Measurements from ENCODE around the gene ZNF844.
A peak's percentile ranks its signal among the peaks of the same experiment; 100 is the strongest.
"Not testable (repeated sequence)": the region's sequence is repeated elsewhere in the genome, so short reads cannot be mapped to it uniquely, and the experiment has no call there.

Gene ZNF844

DNA sequence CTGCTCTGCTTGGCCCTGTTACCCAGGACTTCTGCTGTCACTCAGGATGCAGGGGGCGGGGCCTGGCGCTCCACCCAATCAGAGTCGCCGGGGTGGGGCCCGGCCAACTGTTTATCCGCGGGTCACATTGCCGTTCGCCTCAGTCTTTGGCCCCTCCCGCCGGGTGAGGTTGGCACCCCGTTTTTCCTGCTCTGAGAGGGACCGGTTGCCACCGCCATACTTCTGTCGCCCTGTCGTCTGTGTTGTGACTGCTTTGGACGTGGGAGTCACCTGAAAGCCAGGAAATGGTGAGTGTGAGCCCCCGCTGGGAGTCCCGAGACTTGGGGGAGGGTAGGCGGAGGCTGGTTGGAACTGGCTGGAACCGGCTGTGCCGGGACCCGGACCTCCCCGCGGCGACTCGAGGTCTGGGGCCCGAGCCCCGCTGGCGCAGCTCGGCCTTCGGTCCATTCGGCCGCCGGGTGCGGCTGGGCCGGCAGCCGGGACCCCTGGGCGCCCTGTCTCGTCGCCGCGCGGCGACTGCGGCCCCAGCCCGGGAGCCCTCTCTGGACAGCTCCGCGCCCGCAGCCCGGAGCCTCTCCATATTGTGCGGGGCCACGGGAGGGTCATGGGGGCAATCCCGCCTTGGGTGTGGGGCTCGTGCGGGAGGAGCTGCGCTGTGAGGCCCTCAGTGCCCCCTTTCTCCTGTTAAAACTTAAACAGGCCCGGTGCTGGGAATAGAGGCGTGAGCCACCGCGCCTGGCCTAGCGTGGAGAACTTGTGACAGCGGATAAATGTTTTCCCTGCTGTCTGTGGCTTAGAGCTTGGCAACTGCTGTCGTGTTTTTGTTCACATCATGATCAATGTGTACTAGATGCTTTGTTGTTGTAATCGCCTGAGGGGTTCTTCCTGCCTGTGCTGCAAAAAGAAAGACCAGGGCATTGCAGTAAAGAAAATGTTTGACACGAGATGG, at the start of gene ZNF844:
TSS of gene ZNF844 (plus strand) at position 142 of the 949 bp plus-strand sequence. CDS start at position 285, 143 bp downstream.
- no peak for DNase-seq (ENCODE audit: low read depth)

DNA sequence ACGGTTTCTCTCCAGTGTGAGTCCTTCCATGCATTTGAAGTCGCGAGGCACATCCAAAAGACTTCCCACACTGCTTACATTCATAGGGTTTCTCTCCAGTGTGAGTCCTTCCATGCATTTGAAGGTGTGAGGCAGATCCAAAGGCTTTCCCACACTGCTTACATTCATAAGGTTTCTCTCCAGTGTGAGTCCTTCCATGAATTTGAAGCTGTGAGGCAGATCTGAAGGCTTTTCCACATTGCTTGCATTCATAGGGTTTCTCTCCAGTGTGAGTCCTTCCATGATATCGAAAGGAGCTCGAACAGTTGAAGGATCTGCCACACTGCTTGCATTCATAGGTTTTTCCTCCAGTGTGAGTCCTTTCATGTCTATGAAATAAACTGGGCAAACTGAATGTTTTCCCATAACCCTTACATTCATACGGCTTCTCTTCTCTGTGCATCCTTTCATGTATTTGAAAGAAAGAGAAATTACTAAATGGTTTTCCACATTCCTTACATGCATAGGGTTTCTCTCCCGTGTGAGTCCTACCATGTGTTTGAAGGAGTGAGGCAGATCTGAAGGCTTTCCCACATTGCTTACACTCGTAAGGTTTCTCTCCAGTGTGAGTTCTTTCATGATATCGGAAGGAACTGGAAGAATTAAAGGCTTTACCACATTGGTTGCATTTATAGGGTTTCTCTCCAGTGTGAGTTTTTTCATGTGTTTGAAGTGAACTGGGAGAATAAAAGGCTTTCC, 49.3 kb upstream of the ZNF844 start:
- no peak for DNase-seq (ENCODE audit: low read depth)

DNA sequence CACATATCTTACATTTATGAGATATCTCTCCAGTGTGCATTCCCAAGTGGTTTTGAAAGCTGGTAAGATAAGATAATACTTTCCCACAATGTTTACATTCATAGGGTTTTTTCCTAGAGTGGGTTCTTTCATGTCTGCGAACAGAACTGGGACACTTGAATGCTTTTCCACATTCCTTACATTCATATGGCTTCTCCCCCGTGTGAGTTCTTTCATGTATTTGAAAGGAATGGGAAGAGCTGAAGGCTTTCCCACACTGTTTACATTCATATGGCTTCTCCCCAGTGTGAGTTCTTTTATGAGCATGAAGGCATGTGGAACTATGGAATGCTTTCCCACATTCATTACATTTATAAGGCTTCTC, 48.8 kb upstream of the ZNF844 start:
- no peak for DNase-seq (ENCODE audit: low read depth)

DNA sequence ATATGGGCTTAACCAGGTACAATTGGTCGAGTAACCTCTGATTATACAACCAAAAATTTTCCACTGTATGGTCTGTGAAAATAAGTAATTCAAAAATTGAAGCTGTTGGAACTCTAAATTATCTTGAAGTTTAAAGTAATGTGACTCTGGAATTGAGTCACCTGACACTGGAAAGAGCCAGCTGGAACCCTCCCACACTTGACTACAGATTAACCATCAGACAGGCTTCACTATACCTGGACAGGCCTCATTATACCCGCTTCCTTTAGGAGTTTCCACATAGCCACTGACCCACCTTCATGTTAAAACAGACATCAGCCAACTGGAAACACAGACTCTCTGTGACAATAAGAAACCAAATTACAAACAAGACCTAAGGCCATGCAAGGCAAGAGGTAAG, 30.3 kb upstream of the ZNF844 start:
- DNase-seq (ENCODE audit: low read depth): no peak

DNA sequence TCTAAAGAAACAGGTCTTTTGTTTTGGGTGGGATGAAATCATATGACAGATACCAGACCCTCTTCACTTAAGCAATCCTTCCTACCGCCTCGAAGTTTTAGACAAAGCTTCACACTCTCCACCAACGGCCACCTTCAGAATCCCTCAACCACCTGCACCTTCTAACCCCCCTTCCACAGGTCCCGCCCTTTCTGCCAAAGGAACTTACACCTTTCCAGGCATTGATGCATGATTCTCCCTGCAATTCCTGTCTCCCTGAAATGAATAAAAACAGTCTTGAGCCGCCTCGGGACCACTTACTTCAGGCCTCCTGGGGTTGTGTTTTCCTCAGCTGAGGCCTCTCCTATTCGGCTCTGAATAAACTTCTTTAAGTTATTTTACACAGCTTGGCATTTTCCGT, 29.9 kb upstream of the ZNF844 start:
- no peak for DNase-seq (ENCODE audit: low read depth)

DNA sequence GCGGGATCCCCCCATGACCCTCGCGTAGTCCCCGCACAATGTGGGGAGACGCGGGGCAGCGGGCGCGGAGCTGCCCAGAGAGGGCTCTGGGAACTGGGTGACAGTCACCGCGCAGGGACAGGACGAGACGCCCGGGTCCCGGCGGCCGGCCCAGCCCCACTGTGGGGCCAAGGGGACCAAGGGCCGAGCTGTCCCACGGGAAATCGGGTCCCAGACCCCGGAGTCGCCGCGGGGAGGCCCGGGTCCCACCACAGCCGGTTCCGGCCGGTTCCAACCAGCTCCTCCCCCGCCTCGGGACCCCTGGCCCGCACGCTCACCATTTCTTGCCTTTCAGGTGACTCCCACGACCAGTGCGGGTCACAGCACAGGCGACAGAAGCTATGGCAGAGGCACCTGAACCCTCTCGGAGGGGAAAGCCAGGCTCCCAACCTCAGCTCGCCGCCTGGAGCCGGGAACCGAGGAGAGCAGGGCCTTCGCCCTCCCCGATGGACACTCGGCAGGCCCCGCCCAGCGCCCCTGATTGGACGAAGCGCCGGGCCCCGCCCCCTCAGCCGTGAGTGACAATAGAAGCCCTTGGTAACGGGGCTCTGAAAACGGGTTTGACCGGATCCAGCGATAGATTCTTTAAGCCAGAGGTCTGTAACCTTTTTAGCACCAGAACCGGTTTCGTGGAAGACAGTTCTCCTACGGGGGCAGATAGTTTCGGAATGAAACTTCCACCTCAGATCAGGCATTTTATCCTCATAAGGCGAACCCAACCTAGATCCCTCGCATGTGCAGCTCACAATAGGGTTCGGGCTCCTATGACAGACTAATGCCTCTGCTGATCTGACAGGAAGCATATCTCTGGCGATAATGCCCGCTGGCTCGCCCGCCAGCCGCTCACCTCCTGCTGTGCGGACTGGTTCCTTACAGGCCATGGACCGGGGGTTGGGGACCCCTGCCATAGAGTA, 29.0 kb upstream of the ZNF844 start, which contains the start of gene ZNF433:
TSS of gene ZNF433 (minus strand) at position 460 of the 953 bp plus-strand sequence. CDS start at position 320, 140 bp downstream.
- peak; percentile 74 for DNase-seq (ENCODE audit: low read depth)

DNA sequence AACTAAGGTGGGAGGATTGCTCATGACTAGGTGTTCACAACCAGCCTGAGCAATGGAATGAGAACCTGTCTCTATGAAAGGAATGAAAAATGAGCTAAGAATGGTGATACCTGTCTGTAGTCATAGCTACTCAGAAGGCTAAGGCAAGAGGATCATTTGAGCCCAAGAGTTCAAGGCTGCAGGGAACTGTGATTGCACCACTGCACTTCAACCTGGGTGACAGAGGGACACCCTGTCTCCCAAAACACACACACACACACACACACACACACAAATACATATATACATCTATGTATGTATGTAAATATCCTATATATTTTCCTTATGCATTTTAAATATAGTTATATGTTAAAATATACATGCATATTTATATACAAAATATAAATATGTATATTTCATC, 21.6 kb upstream of the ZNF844 start:
- DNase-seq (ENCODE audit: low read depth): no peak

DNA sequence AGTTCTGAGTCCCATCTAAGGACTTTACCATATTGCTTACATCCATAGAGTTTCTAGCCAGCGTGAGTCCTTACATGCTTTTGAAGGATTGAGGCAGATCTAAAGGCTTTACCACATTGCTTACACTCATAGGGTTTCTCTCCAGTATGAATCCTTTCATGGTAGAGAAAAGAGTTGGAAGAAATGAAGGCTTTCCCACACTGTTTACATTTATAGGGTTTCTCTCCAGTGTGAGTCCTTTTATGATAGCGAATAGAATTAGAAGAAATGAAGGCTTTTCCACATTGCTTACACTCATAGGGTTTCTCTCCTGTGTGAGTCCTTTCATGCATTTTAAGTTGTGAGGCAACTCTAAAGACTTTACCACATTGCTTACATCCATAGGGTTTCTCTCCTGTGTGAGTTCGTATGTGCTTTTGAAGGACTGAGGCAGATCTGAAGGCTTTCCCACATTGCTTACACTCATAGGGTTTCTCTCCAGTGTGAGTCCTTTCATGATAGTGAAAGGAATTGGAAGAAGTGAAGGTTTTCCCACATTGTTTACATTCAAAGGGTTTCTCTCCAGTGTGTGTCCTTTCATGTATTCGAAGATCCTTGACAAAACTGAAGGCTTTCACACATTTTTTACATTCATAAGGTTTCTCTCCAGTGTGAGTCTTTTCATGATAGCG, 20.6 kb upstream of the ZNF844 start:
- no peak for DNase-seq (ENCODE audit: low read depth)

DNA sequence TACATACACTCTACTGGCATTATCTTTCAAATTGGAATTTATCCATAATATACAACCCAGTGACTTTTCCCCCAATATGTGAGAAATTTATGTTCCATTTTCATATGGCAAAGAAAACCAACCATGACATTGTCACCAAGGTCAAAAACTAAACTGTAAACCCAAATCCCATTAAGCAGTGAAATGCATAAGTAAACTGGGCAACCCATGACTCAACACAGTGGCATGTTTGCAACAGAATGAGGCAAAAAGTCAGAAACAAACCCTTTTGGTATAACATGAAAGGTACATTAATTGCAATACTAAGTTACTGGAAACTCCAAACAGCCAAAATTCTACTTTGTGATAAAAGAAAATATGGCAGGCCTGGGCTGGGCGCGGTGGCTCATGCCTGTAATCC, 16.7 kb upstream of the ZNF844 start:
- DNase-seq (ENCODE audit: low read depth): no peak

DNA sequence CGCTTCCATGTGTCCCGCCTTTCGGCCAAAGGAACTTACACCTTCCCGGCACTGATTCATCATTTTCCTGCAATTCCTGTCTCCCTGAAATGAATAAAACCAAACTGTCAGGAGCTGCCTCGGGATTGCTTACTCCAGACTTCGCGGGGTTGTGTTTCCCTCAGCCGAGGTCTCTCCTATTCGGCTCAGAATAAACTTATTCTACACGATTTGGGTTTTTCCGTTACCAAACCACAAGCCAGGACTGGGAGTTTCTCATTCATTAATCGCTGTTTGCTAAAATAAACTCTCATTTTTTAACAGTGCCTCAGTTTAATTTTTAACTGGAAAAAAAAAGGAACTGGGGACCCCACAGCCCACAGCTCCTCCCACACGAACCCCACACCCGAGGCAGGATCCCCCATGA, 12.4 kb upstream of the ZNF844 start:
- DNase-seq (ENCODE audit: low read depth): no peak

DNA sequence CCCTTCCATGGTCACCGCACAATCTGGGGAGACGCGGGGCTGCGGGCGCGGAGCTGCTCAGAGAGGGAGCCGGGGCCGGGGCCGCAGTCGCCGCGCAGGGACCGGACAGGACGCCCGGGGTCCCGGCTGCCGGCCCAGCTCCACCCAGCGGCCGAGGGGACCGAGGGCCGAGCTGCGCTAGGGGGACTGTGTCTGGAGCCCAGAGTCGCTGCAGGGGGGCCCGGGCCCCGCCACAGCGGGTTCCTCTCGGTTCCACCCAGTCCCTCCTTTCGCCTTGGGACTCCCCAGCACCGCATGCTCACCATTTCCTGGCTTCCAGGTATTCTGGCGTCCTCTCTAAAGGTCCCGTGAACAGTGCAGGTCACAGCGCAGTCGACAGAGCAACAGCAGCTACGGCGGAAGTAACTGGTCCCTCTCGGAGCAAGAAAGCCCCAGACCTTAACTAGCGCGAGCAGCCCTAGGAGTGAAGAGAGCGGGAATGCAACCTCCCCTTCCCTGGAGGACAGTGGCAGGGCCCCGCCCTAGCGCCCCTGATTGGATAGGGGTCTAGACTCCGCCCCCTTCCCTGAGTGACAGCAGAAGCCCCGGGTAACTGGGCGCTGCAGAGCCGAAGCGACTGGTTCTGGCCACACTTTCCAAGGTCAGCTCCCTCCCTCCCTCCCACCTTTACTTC, 11.9 kb upstream of the ZNF844 start, which contains the start of gene ZNF878:
TSS of gene ZNF878 (minus strand) at position 465 of the 673 bp plus-strand sequence. CDS start at position 305, 160 bp downstream.
- DNase-seq (ENCODE audit: low read depth): peak; percentile 75

DNA sequence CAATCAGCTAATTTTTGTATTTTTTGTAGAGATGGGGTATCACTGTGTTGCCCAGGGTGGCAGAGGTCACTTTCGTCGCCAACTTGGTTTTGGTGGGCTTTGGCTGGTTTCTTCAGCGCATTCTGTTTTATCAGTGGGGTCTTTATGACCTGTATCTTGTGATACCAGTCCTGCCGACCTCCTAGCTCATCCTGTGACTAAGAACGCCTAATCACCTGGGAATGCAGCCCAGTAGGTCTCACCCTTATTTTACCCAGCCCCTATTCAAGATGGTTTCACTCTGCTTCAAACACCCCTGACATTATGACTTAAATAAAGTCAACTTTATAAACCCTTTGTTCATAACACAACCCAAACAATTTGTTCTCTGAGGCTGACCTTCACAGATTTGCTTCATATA, 8.7 kb upstream of the ZNF844 start:
- no peak for DNase-seq (ENCODE audit: low read depth)

DNA sequence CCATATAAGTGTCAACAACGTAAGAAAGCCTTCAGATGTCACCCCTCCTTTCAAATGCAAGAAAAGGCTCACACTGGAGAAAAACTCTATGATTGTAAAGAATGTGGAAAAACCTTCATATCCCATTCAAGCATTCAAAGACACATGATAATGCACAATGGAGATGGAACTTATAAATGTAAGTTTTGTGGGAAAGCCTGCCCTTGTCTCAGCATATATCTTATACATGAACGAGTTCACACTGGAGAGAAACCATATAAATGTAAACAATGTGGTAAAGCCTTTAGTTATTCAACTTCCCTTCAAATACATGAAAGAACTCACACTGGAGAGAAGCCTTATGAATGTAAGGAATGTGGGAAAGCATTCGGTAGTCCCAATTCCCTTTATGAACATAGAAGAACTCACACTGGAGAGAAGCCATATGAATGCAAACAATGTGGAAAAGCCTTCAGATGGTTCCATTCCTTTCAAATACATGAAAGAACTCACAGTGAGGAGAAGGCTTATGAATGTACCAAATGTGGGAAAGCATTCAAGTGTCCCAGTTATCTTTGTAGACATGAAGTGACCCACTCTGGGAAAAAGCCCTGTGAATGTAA, 11.1 kb downstream of the ZNF844 start:
- DNase-seq (ENCODE audit: low read depth): no peak

DNA sequence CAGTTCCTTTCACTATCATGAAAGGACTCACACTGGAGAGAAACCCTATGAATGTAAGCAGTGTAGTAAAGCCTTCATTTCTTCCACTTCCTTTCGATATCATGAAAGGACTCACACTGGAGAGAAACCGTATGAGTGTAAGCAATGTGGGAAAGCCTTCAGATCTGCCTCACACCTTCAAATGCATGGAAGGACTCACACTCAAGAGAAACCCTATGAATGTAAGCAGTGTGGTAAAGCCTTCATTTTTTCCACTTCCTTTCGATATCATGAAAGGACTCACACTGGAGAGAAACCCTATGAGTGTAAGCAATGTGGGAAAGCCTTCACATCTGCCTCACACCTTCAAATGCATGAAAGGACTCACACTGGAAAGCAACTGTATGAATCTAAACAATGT, 11.8 kb downstream of the ZNF844 start:
- DNase-seq (ENCODE audit: low read depth): not testable (repeated sequence)

DNA sequence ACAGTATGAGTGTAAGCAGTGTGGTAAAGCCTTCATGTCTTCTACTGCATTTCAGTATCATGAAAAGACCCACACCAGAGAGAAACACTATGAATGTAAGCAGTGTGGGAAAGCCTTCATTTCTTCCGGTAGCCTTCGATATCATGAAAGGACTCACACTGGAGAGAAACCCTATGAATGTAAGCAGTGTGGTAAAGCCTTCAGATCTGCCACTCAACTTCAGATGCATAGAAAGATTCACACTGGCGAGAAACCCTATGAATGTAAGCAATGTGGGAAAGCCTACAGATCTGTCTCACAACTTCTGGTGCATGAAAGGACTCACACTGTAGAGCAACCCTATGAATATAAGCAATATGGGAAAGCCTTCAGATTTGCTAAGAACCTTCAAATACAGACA, 12.8 kb downstream of the ZNF844 start:
- no peak for DNase-seq (ENCODE audit: low read depth)

DNA sequence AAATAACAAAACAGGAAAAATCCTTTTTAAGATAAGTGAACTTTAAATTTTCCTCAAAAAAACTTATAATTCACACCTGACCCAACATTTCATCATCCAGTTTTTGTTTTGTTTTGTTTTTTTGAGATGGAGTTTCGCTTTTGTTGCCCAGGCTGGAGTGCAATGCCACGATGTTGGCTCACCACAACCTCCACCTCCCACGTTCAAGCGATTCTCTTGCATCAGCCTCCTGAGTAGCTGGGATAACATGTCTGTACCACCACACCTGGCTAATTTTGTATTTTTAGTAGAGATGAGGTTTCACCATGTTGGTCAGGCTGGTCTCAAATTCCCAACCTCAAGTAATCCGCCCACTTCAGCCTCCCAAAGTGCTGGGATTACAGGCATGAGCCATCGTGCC, 18.8 kb downstream of the ZNF844 start:
- not testable (repeated sequence) for DNase-seq (ENCODE audit: low read depth)

DNA sequence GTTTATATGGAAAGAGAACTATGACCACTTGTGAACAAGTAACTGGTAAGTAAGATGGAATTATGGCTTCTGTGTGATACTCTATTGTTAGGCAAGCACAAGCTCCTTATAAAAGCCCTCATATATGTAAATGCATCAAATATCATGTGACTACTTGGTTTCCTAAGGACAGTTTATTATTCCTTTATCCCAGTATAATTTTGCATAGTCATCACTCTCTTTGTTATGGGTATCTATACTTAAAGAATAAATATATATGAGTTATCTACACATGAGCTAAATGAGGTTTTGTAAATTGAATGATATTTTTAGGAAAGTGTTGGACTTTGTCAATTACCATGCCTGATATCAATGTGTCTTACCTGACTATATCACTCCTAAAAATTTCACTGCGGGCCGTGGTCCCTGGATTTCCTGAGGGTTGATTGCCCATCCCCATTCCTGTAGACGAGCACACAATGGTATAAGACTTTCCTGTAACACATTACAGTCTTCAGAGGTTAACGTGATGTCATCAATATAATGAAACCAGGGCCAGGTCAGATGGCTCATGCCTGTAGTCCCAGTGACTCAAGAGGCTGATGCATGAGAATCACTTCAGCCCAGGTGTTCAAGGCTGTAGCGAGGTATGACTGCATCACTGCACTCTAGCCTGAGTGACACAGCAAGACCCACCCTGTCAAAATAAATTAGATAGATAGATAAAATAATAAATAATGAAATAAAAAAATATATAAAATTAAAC, 20.7 kb downstream of the ZNF844 start:
- DNase-seq (ENCODE audit: low read depth): no peak

DNA sequence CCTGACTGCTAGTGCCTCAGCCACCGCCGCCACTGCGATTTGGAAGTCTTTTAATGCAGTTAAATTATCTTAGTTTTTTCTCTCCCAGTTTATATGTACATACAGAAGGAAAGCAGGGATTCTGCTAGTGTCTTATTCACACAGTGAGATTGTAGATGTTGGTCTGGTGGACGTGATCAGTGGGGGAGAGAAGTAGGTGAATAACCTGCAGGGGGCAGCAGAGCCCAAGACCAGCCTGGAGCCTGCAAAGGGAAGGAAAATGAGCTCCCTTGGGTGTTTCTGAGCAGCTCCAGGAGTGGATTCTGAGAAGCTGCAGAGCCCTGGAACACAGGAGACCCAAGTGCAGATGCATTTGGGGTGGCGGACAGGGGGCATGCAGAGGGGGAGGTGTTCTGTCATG, 26.3 kb downstream of the ZNF844 start:
- no peak for DNase-seq (ENCODE audit: low read depth)

DNA sequence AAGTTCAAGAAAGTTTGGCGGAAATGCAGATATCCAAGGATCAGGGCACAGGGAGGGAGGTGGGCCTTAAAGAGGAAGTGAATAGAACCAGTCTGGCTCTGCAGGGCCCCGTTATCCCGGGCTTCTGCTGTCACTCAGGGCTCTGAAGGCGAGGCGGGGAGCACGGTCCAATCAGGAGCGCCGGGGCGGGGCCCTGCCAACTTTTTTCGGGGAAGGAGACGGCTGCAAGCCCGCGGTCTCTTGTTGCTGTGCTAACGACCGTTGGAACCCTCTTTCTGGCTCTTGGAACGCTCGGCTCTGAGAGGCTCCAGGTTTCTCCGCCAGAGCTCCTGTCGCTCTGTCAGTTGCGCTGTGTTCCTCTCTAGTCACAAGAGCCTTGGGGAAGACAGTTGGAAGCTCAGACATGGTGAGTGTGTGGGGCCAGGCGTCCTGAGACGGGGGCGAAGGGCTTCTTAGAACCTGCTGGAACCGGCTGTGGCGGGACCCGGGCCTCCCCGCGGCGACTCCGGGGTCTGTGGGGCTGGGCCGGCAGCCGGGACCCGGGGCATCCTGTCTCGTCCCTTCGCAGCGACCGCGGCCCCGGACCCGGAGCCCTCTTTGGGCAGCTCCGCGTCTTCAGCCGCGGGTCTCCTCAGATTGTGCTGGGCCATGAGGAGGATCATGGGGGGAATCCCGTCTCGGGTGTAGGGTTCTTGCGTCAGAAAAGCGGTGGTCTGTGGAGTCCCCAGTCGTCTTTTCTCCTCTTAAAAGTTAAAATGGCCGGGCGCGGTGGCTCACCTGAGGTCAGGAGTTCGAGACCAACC, 27.7 kb downstream of the ZNF844 start:
- DNase-seq (ENCODE audit: low read depth): peak; percentile 63

Measured in HS-5 (cell line).